ENCODE measurements around the gene COL27A1.
"Not testable (repeated sequence)": the region's sequence is repeated elsewhere in the genome, so short reads cannot be mapped to it uniquely, and the experiment has no call there.

The COL27A1 gene

DNA sequence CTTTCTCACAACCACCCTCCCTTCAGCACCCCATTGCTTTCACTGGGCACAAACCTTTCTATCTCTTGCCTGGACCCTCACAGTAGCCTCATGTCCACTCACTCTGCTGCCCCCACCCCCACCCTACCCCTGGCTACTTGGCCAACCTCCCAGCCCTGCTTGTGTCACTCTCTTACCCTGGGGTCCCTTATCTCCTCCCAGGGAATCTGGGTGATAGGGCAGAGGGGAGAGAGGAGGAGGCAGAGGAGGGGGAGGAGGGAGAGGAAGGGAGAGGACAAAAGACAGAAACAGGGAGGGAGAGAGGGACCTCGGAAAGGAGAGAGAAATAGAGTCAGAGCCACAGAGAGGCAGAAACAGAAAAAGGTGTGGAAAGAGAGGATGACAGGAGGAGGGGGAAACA, 31.2 kb upstream of the COL27A1 start:
- no peaks in the 10 kb centered on the region for H3K4me1 ChIP-seq (ENCODE audit: control insufficient read depth, insufficient read depth, low read length, unreplicated experiment)

DNA sequence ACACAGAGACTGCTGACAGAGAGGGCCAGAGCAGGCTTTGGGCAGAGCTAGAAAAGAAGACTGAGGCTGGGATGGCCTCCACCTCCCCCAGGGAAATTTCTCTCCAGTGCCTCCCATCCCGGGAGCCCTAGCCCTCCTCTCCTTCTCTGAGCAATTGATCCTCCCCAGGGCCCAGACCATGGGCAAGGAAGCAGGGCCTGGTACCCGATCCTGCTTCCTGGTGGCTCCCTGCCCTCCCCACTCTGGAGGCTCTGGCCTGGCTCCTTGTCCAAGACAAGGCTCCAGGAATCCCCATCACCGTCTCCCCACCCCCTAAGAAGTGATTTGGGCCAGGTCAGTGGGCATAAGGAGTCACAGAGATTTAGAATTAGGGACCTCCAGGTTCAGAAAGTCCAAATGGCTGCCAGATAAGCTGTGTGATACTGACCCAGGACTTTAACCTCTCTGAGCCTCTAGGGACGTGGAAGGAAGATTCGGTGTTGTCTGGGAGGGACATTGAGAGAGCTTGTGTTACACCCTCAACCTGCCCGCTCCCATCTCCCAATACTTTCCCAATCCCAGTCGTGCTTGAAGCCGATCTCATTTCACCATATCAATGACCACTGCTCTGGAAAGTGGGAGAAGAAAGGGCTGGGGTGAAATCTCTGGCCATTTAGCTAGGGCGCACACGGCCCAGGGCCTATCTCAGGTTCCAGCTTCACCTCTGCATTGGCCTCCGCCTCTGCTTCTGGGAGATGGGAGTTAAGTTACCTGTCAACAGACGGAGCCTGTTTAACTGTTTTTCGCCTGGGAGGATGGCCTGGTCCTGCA, 30.5 kb upstream of the COL27A1 start:
- H3K27me3 ChIP-seq (ENCODE audit: insufficient read depth, low read length) = peaks cover 44% of the 10 kb centered on the region
- H3K4me1 ChIP-seq (ENCODE audit: control insufficient read depth, insufficient read depth, low read length, unreplicated experiment) = no peaks in the 10 kb centered on the region
- H3K79me2 ChIP-seq (ENCODE audit: control insufficient read depth, insufficient read depth, low read length, unreplicated experiment) = no peaks in the 10 kb centered on the region
- H2AFZ ChIP-seq (ENCODE audit: low read length, unreplicated experiment) = no peak overlapping the region
- H3K4me3 ChIP-seq (ENCODE audit: low read depth, low read length) = no peak overlapping the region
- H3K27ac ChIP-seq (ENCODE audit: low read depth, low read length) = no peak overlapping the region
- H3K36me3 ChIP-seq (ENCODE audit: insufficient read depth, low read length) = no peaks in the 10 kb centered on the region

More for the DNA sequence above, 31.2 kb upstream of the COL27A1 start:
- Histone ChIP-seq H3K27ac (ENCODE audit: low read depth, low read length) (no peak overlapping the region), H3K79me2 (ENCODE audit: control insufficient read depth, insufficient read depth, low read length, unreplicated experiment) (no peaks in the 10 kb centered on the region), H3K36me3 (ENCODE audit: insufficient read depth, low read length) (no peaks in the 10 kb centered on the region), H2AFZ (ENCODE audit: low read length, unreplicated experiment) (no peak overlapping the region), H3K27me3 (ENCODE audit: insufficient read depth, low read length) (peaks cover 42% of the 10 kb centered on the region), H3K4me3 (ENCODE audit: low read depth, low read length) (no peak overlapping the region)

DNA sequence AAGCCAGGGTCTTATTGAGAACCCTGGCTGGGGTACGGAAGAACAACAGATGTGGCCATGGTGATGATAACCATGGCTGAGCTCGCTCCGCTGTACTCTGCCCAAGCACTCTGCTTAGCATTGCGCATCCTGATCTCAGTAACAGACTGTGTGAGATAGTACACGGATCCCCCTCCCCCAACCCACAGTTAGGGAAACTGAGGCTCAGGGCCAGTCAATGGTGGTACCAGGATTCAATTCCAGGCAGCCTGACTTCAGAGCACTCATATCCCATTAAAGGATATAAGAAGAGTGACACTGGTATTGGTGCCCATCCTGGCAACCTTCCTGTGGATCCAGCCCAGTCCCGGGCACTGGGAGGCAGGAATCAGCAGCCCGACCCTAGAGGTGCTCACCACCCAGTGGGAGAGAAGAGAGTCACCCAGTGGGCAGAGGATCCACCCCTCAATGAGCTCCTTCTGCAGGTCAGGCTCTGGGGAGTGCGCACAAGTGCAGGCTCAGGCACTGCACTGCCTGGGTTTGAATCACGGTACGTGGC, 29.8 kb upstream of the COL27A1 start:
- H3K4me1 ChIP-seq (ENCODE audit: control insufficient read depth, insufficient read depth, low read length, unreplicated experiment) = no peaks in the 10 kb centered on the region
- H2AFZ ChIP-seq (ENCODE audit: low read length, unreplicated experiment) = no peak overlapping the region
- no peak overlapping the region for H3K27ac ChIP-seq (ENCODE audit: low read depth, low read length)
- H3K36me3 ChIP-seq (ENCODE audit: insufficient read depth, low read length) = no peaks in the 10 kb centered on the region
- no peaks in the 10 kb centered on the region for H3K79me2 ChIP-seq (ENCODE audit: control insufficient read depth, insufficient read depth, low read length, unreplicated experiment)
- no peak overlapping the region for H3K4me3 ChIP-seq (ENCODE audit: low read depth, low read length)
- H3K27me3 ChIP-seq (ENCODE audit: insufficient read depth, low read length) = peaks cover 45% of the 10 kb centered on the region

DNA sequence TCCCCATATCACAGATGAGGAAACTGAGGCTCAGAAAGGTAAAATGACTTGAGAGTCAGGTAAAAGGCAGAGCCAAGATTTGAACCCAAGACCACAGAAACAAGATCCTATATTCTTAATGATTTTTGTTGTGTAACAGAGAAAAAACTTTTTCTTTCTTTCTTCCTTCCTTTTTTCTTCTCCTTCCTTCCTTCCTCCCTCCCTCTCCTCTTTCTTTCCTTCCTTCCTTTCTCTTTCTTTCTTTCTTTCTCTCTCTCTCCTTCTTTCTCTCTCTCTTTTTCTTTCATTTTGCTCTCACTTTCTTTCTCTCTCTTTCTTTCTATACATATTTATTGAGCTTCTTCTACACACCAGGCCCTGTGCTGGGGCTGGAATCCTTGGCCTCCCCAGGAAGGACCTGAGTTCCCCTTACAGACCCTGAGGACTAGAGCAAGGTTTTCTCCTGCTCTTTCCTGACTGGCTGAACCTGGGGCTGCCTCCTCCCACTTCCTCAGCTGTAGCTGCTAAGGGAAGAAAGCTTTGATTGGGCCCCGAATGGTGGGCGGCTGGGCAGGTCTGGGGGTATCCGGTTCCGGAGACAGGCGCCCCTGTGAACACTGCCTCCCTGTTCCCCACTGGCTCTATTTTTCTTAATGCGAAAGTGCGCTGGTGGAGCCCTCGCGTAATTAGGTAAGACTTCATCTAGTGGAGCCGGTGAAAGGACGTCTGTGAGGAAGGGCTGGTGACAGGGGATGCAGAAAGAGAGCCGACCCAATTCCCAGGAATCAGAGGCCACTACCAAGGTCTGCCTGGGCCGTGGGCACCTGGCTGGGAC, 28.9 kb upstream of the COL27A1 start:
- Histone ChIP-seq H3K79me2 (ENCODE audit: control insufficient read depth, insufficient read depth, low read length, unreplicated experiment) (no peaks in the 10 kb centered on the region), H3K27me3 (ENCODE audit: insufficient read depth, low read length) (peaks cover 43% of the 10 kb centered on the region), H3K4me3 (ENCODE audit: low read depth, low read length) (no peak overlapping the region), H3K27ac (ENCODE audit: low read depth, low read length) (no peak overlapping the region), H3K36me3 (ENCODE audit: insufficient read depth, low read length) (no peaks in the 10 kb centered on the region), H3K4me1 (ENCODE audit: control insufficient read depth, insufficient read depth, low read length, unreplicated experiment) (no peaks in the 10 kb centered on the region), H2AFZ (ENCODE audit: low read length, unreplicated experiment) (no peak overlapping the region)

DNA sequence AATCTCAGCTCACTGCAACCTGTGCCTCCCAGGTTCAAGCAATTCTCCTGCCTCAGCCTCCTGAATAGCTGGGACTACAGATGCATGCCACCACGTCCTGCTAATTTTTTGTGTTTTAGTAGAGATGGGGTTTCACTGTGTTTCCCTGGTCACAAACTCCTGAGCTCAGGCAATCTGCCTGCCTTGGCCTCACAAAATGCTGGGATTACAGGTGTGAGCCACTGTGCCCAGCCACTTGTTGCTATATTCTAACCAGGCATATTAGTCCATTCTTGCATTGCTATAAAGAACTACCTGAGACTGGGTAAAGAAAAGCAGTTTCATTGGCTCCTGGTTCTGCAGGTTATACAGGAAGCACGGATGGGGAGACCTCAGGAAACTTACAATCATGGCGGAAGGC, 26.6 kb upstream of the COL27A1 start:
- not testable (repeated sequence) for H2AFZ ChIP-seq (ENCODE audit: low read length, unreplicated experiment); H3K4me3 ChIP-seq (ENCODE audit: low read depth, low read length)

DNA sequence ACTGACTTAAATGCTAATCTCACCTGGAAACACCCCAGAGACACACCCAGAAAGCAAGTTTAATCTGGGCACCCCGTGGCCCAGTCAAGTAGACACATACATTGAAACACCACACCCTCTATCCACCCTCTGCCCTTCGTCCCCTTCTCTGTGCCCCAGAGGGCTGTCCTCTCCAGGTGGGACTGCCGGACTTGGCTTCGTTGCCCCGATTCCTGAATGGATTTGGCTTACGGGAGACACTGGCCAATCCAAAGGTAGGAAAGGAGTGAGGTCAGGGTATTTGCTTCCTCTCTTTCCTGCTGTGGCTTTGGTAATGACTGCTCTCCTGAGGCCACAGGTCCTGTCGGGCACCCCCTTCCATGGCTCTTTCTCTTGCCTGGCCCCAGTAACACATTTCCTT, 25.2 kb upstream of the COL27A1 start:
- Histone ChIP-seq H3K27me3 (ENCODE audit: insufficient read depth, low read length) (peaks cover 50% of the 10 kb centered on the region), H3K27ac (ENCODE audit: low read depth, low read length) (no peak overlapping the region), H3K79me2 (ENCODE audit: control insufficient read depth, insufficient read depth, low read length, unreplicated experiment) (no peaks in the 10 kb centered on the region)

More for the DNA sequence above, 26.6 kb upstream of the COL27A1 start:
- not testable (repeated sequence) for H3K36me3 ChIP-seq (ENCODE audit: insufficient read depth, low read length); H3K4me1 ChIP-seq (ENCODE audit: control insufficient read depth, insufficient read depth, low read length, unreplicated experiment); H3K79me2 ChIP-seq (ENCODE audit: control insufficient read depth, insufficient read depth, low read length, unreplicated experiment); H3K27ac ChIP-seq (ENCODE audit: low read depth, low read length)
- H3K27me3 ChIP-seq (ENCODE audit: insufficient read depth, low read length) = peaks cover 50% of the 10 kb centered on the region

DNA sequence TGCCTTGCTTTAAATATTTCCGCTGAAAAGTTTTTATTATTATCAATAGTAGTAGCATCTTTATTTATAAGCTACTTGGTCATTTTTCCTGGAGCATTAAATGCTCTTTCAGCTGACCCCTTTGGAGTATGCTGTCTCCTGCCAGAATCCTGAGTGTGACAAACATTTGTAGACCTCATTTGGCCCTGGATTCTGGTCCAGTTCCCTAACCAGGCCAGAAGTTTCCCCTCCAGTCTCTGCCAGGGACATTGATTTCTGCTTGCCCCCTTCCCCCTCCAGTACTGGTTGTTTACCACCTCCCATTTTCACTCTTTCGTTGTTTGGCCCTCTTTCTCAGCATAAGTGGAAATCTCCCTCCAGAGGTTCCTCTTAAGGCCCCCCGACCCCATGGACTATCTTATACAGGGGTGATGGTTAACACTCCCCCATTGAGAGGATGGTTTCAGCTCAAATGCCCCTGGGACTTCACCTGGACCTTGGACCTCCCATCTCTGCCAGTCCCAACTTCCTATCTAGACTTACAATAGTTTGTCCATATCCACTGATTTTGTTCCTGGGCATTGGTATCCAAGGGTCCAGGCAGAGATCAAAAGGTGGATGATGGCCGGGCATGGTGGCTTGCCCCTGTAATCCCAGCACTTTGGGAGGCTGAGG, 24.6 kb upstream of the COL27A1 start:
- H3K4me1 ChIP-seq (ENCODE audit: control insufficient read depth, insufficient read depth, low read length, unreplicated experiment) = no peaks in the 10 kb centered on the region
- no peak overlapping the region for H2AFZ ChIP-seq (ENCODE audit: low read length, unreplicated experiment)
- no peaks in the 10 kb centered on the region for H3K79me2 ChIP-seq (ENCODE audit: control insufficient read depth, insufficient read depth, low read length, unreplicated experiment)
- no peaks in the 10 kb centered on the region for H3K36me3 ChIP-seq (ENCODE audit: insufficient read depth, low read length)
- no peak overlapping the region for H3K4me3 ChIP-seq (ENCODE audit: low read depth, low read length)
- peaks cover 53% of the 10 kb centered on the region for H3K27me3 ChIP-seq (ENCODE audit: insufficient read depth, low read length)
- H3K27ac ChIP-seq (ENCODE audit: low read depth, low read length) = no peak overlapping the region

More for the DNA sequence above, 25.2 kb upstream of the COL27A1 start:
- H3K4me3 ChIP-seq (ENCODE audit: low read depth, low read length) = no peak overlapping the region
- H3K4me1 ChIP-seq (ENCODE audit: control insufficient read depth, insufficient read depth, low read length, unreplicated experiment) = no peaks in the 10 kb centered on the region
- no peak overlapping the region for H2AFZ ChIP-seq (ENCODE audit: low read length, unreplicated experiment)
- H3K36me3 ChIP-seq (ENCODE audit: insufficient read depth, low read length) = no peaks in the 10 kb centered on the region

DNA sequence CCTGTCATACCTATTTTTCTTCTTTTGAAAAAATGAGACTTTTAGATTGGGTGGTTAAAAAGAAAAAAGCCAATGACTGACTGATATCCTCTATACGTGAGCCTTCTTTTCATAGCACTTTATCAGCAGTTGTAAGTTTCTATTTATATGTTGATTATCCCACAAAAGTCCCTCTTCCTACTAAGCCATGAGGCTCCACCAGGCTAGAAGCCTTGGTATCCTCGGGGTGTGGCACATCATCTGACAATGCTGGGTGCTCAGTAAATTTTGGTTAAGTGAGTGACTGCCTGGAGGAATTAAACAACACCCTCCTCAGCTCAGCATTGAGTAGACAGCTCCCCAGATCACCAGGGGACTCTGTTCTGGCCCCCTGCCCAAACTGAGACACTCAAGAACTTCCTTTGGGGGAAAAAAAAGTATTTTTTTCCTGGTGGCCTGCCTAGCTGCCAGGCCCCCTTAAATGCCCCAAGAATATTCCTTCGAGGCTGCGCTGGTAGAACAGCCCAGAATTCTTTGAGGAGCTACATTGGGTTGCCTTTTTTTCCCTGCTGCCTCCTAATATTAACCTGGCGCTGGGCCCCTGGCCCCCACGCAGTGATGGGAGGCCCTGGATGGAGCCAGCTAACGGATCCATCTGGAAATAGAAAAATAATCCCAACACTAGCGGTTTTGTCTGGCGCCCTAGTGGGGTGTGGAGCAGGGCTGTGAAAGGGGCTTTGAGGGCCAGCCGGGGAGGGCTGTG, 23.4 kb upstream of the COL27A1 start:
- H2AFZ ChIP-seq (ENCODE audit: low read length, unreplicated experiment) = no peak overlapping the region
- no peaks in the 10 kb centered on the region for H3K36me3 ChIP-seq (ENCODE audit: insufficient read depth, low read length)

DNA sequence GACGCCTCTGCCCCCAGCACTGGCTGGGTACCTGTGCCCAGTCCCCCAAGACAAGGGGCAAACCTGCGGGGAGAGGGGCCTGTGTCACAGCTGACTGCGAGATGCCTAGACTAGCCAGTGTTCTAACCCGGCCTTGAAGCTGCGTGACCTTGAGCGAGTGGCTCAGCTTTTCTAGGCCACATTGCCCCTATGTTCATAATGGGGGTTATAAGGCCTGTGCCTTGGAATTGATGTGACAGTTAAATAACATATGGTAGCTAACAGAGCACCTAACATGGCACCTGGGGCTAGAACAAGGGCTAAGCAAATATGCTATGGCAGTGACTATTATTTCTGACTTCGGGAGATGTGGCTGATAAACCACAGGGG, 22.8 kb upstream of the COL27A1 start:
- Histone ChIP-seq H3K27ac (ENCODE audit: low read depth, low read length) (no peak overlapping the region), H3K4me1 (ENCODE audit: control insufficient read depth, insufficient read depth, low read length, unreplicated experiment) (no peaks in the 10 kb centered on the region), H3K4me3 (ENCODE audit: low read depth, low read length) (no peak overlapping the region), H2AFZ (ENCODE audit: low read length, unreplicated experiment) (no peak overlapping the region), H3K27me3 (ENCODE audit: insufficient read depth, low read length) (peaks cover 60% of the 10 kb centered on the region), H3K79me2 (ENCODE audit: control insufficient read depth, insufficient read depth, low read length, unreplicated experiment) (no peaks in the 10 kb centered on the region), H3K36me3 (ENCODE audit: insufficient read depth, low read length) (no peaks in the 10 kb centered on the region)

More for the DNA sequence above, 23.4 kb upstream of the COL27A1 start:
- Histone ChIP-seq H3K27me3 (ENCODE audit: insufficient read depth, low read length) (peaks cover 59% of the 10 kb centered on the region), H3K27ac (ENCODE audit: low read depth, low read length) (no peak overlapping the region), H3K4me1 (ENCODE audit: control insufficient read depth, insufficient read depth, low read length, unreplicated experiment) (no peaks in the 10 kb centered on the region), H3K4me3 (ENCODE audit: low read depth, low read length) (no peak overlapping the region), H3K79me2 (ENCODE audit: control insufficient read depth, insufficient read depth, low read length, unreplicated experiment) (no peaks in the 10 kb centered on the region)

DNA sequence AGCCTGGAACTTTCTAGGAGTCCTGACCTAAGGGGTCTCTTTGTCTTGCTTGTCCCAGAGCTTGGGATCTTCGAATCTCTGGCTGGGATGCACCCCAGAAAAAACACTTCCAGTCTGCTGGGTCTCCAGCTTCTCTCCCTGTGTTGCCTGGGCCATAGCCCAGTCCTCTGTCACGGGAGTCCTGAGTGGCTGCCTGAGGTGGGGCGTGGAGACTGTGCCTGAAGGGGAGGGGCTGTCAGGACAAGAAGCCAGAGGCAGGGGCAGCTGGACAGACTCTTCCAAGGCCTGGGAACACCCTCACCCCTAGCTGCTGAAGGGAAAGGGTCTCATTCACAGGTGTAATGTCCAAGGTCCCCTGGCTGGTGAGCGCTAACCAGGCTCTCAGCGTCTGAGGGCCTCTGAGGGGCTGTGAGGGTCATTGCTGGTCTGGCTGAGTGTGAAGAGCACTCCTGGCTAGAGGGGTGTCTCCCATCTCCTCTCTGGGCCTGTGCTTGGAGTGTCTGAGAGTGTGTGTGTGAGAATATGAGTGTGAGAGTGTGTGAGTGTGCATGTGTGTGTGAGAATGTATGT, 20.4 kb upstream of the COL27A1 start:
- no peaks in the 10 kb centered on the region for H3K4me1 ChIP-seq (ENCODE audit: control insufficient read depth, insufficient read depth, low read length, unreplicated experiment)
- H3K27me3 ChIP-seq (ENCODE audit: insufficient read depth, low read length) = peaks cover 62% of the 10 kb centered on the region
- no peaks in the 10 kb centered on the region for H3K79me2 ChIP-seq (ENCODE audit: control insufficient read depth, insufficient read depth, low read length, unreplicated experiment)
- no peak overlapping the region for H2AFZ ChIP-seq (ENCODE audit: low read length, unreplicated experiment)
- no peak overlapping the region for H3K27ac ChIP-seq (ENCODE audit: low read depth, low read length)
- H3K4me3 ChIP-seq (ENCODE audit: low read depth, low read length) = no peak overlapping the region
- no peaks in the 10 kb centered on the region for H3K36me3 ChIP-seq (ENCODE audit: insufficient read depth, low read length)

Measured in ACC112 (cell line).